GM21723 (cell line): Measurements from ENCODE around the gene BMF.
"Not testable (repeated sequence)": the region's sequence is repeated elsewhere in the genome, so short reads cannot be mapped to it uniquely, and the experiment has no call there.

ENCODE experiments used
- ATAC-seq: cut with Tn5 transposase; IDR thresholded peaks from one replicate; pipeline ENCODE4 v1.9.1; 2021; ENCODE audit warnings: mild to moderate bottlenecking, moderate library complexity; ENCODE audit not compliant: unreplicated experiment

The BMF gene

DNA sequence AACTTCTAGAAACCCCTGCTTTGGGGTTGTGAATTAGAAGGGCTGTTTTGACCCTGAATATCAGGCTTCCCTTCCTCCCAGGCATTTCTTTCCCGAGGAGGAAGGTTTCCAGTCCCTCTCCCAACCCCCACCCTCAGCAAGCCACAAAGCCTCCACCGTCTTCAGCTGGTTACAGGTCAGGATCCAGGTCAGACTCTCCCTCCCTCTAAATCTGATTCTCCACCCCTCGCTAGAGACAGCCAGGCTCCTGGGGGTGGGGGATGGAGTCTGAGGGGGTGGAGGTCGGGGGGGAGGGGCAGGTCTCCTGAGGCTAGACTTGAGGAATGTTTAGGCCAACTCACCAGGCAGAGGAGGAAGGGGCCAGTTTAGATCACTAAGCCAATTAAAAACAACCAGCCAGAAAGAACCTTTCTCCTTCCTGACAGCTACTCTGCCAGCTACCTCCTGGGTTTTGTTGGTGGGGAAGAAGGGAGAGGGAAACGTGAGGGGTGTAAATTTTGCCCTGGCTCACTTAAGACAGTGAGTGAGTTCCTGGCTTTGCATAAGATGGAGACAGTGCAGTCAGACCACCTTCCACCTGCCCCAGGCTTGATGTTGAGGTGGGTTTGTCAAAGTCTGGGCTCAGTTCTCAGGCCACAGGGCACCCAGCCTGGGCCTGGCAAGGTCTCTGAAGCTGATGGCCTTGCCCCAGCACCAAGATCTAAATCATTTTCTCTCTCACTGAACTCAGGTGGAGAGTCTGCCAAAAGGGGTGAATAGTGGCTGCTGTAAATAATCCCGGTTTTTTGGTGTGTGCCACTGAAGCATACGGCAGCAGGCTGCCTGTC is 19.5 kb downstream of the BMF start:
- ATAC-seq: no peak

DNA sequence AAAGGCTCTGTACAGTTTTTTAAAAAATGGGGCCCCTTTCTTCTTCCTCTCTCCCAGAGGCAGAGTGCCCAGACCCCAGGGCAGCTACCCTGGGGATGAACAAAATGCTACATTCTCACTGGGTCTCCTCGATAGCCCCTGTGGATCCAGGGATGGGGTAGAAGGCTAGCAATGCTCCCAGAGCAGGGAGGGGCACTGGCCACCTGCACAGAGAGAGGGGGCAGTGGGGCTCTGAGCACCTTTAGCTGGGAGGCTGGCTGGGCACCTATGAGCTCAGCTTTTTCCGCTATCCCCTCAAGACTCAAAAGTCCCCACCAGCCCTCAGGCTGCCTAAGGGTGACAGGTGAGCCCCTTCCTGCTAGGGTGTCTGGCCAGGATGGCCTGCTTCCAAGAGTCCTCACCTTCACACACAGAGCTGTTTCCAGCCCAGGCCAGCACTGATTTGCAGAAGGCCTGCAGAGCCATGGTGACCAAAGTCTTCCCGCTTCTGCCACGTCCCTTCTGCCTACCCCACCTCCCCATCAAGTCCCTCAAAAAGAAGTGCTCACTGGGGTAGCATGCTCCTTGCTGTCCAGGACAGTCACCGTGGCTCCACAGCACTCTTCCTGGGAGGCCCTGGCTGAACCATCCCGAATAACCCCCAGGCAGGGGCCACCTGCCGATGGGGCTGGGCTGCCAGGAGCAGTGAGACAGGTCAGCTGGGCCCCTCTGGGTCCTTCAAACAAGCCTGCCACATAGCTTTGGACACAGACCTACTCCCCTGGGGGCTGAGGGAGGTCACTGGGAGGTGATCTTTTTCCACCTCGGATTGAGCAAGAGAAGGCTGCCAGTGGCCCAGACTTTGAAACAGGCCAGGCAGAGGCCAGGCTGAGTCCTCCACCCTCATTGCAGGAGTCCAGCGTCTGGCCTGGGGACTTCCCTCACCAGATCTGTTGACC is 20.4 kb downstream of the BMF start:
- no peak for ATAC-seq

DNA sequence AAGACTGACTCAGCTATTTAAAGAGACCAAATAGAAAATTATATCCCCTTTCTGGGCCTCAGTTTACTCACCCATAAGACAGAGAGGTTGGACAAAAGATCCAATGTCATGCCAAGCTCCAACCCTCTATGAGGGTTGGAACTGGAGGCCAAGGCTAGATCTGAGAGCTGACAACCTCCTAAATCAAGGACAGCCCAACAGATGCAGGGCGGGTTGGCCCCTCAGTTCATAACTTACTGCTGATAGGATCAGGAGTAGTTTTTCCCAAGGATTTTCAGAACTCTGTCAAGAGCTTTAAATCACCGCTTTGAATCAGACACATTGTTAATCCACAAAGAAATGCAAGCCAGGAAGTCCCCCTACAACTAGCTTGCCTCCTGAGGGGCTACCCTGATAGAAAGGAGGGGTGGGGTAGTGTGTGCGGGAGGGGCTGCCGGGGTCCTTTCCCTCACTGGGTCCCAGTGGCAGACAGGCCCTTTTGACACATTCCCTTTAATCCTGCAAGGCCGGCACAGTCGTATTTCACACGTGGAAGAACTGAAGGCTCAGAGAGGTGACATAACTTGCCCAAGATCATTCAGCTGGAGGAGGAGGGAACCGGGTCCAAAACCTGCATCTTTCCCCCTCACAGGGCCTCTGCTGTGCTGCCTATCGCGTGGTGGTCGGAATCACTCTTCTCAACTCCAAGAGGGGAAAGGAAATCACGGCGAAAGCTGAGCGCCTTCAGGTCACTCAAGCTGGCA is 21.4 kb downstream of the BMF start:
- no peak for ATAC-seq

DNA sequence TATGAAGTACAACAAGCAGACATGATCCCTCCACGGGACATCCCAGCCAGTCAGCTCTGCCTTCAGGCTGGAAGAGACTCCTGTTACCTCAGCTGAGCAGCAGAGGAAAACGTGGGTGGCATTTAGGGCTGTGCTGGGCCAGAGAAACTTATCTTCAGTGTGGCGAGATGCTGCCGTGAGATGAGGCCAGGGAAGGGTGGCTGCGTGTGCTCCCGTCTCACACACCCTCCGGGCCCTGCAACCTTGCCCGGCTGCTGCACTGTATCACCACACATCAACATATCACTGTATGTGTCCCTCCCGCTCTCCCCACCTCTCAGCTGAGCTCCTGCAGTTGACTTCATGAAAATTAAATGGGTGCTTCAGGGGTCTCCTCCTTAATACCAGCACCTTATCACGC is 23.4 kb downstream of the BMF start:
- no peak for ATAC-seq

DNA sequence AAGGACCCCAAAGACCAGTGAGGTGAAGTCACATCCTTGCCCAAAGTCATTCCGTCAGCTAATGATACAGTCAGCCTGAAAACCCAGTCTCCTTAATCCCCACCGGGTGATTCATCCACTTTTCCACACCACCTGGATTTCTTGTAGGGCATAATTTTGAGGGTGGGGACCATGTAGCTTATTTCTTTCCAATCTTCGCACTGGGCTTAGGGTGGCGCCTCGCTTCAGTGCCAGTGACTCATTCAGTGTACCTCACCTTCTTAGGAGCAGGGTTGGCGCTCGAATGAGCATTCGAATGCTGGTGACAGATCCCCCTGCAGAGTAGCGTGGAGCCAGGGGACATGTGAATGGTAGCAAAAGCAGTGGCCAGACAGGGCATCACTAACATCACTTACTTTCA is 24.0 kb downstream of the BMF start:
- no peak for ATAC-seq

DNA sequence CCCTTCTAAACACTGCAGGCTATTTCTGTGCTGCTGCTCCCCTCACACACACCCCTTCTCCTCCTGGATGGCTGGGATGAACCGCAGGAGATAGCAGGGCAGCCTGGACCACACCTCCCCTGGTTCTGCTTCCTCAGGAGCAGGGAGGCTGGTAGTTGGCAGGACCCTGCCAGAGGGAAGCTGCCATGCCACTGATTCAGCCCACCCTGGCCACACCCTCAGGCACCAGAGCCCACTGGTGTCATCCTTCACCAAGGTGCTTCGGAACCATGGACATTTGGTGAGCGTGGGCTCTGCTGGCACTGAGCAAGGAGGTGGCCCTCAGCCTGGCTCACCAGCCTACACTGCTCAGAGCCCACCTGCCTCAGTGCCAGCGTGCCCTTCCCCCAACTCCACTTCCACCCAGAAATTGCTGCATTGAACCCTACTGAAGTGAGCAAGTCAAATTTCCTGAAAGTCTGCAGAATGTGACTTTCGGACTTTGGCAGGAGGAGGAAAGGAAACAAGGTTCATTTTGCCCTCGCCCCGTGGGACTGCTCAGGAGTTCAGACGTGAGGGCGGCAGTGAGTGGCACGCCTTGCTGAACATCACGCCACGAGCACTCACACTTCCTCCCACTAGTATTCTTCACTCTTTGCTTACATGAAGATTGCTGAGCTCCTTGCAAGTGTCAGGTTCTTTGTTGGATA is 26.3 kb downstream of the BMF start:
- no peak for ATAC-seq

DNA sequence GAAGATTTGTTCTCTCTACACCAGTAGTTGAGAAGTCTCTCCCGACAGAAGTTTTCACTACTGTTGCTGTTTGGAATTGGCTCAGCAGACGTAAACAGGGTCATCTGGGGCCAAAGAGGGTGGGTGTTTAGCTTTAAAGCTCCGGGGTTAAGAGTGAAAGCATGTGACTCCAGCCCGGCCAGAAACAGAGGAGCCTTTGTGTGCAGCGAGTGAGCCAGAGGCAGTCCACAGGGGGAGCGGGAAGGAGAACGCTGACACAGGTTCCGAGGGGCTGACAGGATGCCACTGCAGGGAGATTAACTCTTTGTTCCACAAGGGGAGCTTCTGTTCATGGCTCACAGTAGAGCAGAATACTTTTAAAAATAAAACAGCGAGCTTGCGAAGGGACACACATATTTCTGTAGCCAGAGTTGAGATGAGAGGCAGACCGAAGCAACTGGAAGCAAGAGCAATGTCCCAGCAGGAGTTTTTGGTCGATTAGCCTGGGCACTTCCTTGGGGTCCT is 26.9 kb downstream of the BMF start:
- no peak for ATAC-seq

DNA sequence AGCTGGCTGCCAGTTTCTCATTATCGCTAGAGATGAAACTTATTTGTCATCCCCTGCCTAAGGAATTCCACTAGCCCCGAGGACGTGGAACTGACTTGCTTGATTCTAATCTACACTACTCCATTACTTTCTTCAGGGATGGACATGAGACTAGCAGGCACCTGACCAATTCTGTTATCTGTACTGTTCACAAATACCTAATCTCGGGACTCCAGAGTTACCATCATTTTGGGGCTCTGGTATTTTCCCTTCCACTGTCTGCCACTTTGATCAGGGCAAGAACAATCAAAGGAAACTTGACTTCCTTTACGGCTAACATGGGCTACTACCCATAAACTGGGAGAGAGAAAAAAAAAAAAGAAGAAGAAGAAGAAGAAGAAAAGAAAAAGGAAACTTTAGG is 27.8 kb downstream of the BMF start:
- no peak for ATAC-seq

DNA sequence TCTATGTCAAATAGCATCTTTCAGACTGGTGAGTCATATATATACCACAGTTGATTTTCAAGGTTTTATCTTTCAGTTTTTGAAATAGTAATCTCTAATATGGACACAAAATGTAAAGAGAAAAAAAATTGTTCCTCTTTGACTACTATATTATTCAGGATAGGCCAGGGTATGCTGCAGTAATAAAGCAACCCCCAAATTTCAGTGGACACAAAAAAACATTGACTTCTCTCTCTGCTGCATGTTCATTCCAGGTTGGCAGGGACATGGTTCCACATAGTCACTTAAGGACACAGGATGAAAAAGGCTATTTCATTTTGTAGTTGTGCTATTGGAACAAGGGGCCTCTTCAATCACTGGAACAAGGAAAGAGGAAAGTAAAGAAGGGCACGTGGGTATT is 28.6 kb downstream of the BMF start:
- ATAC-seq: no peak

DNA sequence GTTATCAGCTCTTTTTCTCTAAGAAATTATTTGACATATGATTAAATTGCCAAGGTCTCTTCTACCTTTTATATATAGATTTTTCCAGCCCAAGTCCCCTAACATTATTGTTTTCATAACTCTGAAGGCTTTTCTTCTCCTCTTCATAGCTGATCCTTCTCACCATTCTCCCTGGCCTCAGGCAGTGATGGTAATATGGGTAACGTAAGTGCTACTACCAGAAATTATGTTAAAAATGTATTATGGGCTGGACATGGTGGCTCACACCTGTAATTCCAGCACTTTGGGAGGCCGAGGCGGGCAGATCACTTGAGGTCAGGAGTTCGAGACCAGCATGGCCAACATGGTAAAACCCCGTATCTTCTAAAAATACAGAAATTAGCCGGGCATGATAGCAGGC is 29.2 kb downstream of the BMF start:
- no peak for ATAC-seq

DNA sequence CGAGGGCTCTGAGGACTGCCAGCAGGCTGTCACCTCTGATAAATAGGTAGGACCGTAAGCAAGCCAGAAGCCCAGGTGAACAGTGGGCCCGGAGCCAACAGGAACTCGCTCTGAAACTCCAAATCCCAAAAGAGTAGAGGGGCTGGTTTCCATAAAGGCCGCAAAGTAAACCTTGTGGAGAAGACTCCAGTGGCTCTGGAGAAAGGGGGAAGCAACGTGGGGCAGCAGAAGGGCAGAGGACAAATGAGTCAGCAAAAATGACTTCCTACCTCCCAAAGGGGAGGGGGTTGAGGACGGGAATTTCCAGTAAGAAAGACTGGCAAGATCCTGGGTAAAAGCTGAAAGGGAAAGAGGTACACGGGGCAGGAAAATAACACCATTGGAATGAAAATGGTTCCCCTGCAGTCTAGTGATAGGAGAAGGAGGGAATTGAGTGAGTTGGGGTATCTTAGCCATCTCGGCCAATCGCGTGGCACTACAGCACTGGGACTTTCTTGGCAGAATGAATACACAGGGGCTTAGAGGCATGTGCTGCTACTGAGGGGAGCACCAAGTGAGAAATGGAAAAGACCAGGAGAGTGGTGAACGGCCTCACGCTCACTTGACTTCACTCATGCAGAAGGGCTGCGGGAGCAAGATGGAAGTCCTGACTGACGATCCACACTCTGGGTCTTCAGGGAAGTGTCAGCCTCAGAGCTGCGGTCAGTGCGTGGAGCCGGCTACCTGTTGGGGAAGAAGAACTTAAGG is 33.2 kb downstream of the BMF start:
- no peak for ATAC-seq

DNA sequence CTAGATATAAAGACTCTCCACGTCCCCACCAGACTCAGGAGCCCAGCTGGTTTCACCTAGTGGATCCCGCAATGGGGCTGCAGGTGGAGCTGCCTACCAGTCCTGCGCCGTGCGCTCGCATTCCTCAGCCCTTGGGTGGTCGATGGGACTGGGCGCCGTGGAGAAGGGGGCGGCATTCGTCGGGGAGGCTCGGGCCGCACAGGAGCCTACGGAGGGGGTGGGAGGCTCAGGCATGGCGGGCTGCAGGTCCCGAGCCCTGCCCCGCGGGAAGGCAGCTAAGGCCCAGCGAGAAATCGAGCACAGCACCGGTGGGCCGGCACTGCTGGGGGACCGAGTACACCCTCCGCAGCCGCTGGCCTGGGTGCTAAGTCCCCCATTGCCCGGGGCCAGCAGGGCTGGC is 34.0 kb downstream of the BMF start:
- ATAC-seq: not testable (repeated sequence)

DNA sequence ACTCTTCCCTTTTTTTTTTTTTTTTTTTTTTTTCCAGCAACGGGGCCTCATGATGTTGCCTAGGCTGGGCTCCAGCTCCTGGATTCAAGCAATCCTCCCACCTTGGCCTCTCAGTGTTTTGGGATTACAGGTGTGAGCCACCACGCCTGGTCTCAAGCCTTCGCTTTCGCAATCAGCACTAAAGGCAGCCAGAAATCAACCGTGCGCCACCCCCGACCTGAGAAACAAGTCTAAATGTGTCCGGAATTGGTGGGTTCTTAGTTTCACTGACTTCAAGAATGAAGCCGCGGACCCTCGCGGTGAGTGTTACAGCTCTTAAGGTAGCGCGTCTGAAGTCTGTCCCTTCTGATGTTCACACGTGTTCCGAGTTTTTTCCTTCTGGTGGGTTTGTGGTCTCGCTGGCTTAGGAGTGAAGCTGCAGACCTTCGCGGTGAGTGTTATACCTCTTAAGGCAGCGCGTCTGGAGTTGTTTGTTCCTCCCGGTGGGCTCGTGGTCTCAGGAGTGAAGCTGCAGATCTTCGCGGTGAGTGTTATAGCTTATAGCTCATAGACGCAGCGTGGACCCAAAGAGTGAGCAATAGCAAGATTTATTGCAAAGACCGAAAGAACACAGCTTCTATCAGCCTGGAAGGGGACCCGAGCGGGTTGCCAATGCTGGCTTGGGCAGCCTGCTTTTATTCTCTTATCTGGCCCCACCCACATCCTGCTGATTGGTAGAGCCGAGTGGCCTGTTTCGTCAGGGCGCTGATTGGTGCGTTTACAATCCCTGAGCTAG is 34.8 kb downstream of the BMF start:
- not testable (repeated sequence) for ATAC-seq

DNA sequence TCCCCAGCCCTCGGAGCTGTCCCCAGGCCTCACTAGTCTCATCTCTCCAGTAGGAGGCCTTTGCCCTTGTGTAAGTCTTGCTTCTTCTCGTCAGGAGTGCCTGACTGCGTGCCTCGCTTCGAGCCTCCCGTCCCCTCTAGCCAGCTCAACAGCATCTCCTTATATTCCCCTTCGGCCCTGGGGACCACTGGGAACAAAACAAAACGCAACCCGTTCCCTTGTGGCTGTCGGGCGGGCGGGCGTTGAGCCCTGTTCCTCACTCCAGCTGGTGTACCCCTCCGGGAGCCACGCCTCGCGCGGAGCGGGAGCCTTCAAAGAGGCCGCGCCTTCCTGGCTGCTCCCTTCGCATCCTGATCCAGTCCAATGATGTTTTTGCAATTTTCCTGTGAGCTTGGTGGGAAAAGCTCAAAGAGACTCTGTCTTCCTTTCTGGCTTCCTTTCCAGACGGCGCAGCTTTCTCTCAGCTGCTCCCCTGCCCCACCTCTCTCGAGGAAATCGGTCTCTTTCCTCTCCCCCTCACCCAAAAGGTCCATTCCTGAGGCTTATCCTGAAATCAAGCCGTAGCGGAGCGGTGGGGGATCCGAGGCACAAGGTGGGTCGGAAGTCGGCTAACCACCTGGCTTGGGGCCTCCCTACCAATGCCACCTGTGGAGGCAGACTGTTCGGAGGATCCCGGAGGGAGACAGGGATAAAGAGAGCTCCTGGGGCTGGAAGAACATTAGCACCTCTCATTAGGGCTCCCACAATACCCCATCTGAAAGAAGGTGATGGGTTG is 36.3 kb downstream of the BMF start:
- ATAC-seq: no peak

DNA sequence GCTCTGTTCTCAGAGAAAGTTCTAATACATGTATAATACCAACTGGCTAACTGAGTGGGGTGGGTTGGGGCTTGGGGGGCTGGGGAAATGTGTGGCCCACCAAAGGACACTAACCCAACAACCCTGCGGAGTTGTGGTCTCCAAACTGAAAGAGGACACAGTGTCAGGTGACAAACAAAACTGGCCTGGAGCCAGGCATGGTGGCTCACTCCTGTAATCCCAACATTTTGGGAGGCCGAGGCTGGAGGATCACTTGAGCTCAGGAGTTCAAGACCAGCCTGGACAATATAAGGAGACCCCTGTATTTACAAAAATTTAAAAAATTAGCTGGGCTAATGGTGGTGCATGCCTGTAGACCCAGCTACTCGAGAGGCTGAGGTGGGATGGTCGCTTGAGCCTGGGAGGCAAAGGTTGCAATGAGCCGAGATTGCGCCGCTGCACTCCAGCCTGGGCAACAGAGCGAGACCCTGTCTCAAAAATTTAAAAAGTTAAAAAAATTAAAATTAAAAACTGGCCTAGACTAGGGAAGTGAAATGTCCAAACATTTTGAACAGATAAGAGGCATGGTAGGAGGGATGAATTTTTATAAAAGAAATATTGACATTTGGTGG is 38.0 kb downstream of the BMF start:
- ATAC-seq: no peak

DNA sequence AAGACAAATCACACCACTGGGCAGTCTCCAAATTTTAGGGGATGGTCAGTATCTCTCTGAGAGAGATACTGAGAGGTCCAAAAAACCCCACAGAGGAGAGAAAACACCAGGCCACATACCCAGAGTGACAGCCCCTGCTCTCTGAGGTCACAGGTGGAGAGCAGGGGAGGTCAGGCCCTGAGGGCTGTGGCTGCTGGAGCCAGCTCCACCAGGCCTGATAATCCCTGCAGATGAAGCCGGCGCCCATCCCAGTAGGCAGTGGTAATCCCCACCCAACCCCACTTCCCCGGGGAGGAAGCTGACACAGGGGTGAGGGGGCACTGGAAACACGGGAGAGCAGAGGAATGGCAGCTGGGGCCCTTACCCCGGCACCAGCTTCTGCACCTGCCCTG is 38.5 kb downstream of the BMF start:
- ATAC-seq: no peak

DNA sequence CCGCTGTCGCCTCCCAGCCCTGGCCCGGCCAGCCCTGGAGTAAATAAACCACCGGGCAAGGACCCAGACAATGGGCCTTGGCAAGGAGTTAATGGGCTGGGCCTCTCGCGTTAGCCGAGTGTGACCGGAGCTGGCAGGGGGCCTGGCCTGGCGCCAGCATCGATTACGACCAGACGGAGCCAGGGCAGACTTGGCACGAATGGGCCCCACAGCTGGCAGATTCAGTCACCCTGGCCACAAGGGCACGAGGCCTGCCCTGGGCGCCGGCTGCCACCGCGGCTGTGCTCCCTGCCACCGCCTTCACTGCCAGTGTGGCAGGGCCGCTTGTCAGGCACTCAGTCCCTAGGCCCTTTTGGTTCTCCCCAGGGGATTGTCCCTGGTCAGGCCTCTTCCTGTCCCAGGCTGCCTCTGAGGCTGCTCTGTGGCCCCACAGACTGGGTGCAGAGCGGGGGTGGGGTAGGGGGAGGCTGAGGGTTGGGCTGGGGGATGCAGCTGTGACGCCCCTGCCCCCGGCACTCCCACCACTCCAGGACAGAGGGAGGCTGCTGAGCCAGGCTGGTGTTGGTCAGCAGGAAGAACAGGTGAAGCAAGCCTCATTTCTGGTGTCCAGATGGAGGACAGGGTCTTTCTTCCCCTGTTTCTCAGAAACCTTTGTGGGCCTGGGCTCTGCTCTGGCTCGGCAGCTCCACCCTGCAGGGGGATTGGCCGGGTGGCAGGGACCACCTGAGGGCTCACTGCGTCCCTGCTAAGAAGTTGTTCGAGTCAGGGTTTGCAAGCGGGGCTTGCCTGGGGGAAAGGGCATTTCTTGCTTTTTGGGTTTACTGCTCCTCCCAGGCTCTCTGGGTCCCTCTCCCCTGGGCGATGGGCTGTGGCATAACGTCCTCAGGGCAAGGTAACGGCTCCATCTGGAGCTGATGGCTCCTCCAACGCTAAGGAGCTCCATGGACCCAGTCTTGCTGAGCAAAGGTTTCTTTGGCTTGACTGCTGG is 39.2 kb downstream of the BMF start:
- no peak for ATAC-seq
